Liver (tissue), 9 donors: ENCODE data around the gene BACH1. TPM values are rescaled to one million over a fixed set of nuclear protein-coding genes. Genes with fewer than 3 reads are reported as not detected.

Source experiments
- DNase-seq: peaks from one replicate; pipeline ENCODE4 v3.0.0-alpha.2; 2017; ENCODE audit warnings: low spot score
- H3K27ac ChIP-seq, 2 donors: one replicate each; pipeline ENCODE4 v1.7.0; 2013; ENCODE audit warnings: inconsistent platforms in 2 of 2, low read length in 2 of 2, control low read depth in 1 of 2, low read depth in 1 of 2, mild to moderate bottlenecking in 1 of 2
- H3K27me3 ChIP-seq, 4 donors: one replicate each; pipeline versions ENCODE4 v1.6.1 to v1.7.0; 2013; ENCODE audit warnings: low read length in 3 of 4, inconsistent platforms in 1 of 4, mild to moderate bottlenecking in 1 of 4, moderate library complexity in 1 of 4; ENCODE audit not compliant: control insufficient read depth in 4 of 4, insufficient read depth in 4 of 4
- H3K36me3 ChIP-seq, 4 donors: one replicate each; pipeline versions ENCODE4 v1.6.1 to v1.7.0; 2013; ENCODE audit warnings: low read length in 3 of 4, mild to moderate bottlenecking in 3 of 4, low read depth in 1 of 4, moderate library complexity in 1 of 4; ENCODE audit not compliant: control insufficient read depth in 4 of 4, insufficient read depth in 3 of 4
- H3K4me1 ChIP-seq, 4 donors: one replicate each; pipeline versions ENCODE4 v1.6.1 to v1.7.0; 2013; ENCODE audit warnings: low read length in 3 of 4, mild to moderate bottlenecking in 3 of 4, moderate library complexity in 1 of 4; ENCODE audit not compliant: control insufficient read depth in 4 of 4, insufficient read depth in 4 of 4
- H3K4me3 ChIP-seq, 3 donors: one replicate each; pipeline versions ENCODE4 v1.6.1 to v1.7.0; 2013; ENCODE audit warnings: low read length in 3 of 3, control low read depth in 1 of 3, low read depth in 1 of 3, mild to moderate bottlenecking in 1 of 3
- H3K9ac ChIP-seq, 2 donors: one replicate each; pipeline ENCODE4 v1.7.0; 2013; ENCODE audit warnings: low read length in 2 of 2, mild to moderate bottlenecking in 2 of 2, moderate library complexity in 2 of 2, control low read depth in 1 of 2, low read depth in 1 of 2
- H3K9me3 ChIP-seq, 4 donors: one replicate each; pipeline versions ENCODE4 v1.6.1 to v1.7.0; 2013; ENCODE audit warnings: low read length in 3 of 4; ENCODE audit not compliant: control insufficient read depth in 4 of 4
- ATF3 ChIP-seq: IDR thresholded peaks from 2 replicates; pipeline ENCODE4 v1.6.1; 2016; ENCODE audit warnings: antibody characterized with exemption
- EGR1 ChIP-seq, 2 donors: IDR thresholded peaks; 2 replicates each; pipeline ENCODE4 v1.6.1; 2016 to 2018; ENCODE audit warnings: antibody characterized with exemption in 2 of 2, low read depth in 2 of 2
- FOXA1 ChIP-seq: IDR thresholded peaks from 2 replicates; pipeline ENCODE4 v1.6.1; 2016; ENCODE audit warnings: antibody characterized with exemption
- FOXA2 ChIP-seq: IDR thresholded peaks from 2 replicates; pipeline ENCODE4 v1.6.1; 2016; ENCODE audit warnings: antibody characterized with exemption
- GABPA ChIP-seq, 2 donors: IDR thresholded peaks in 1 of 2; conservative IDR thresholded peaks in 1 of 2; 2 replicates each; pipeline ENCODE4 v1.6.1; 2016; ENCODE audit warnings: antibody characterized with exemption in 2 of 2, mild to moderate bottlenecking in 1 of 2, moderate library complexity in 1 of 2
- HNF4A ChIP-seq, 2 donors: conservative IDR thresholded peaks; 2 replicates each; pipeline ENCODE4 v1.6.1; 2016; ENCODE audit warnings: antibody characterized with exemption in 2 of 2, mild to moderate bottlenecking in 2 of 2
- HNF4G ChIP-seq: IDR thresholded peaks from 2 replicates; pipeline ENCODE4 v1.6.1; 2016; ENCODE audit warnings: antibody characterized with exemption
- MAX ChIP-seq: IDR thresholded peaks from 2 replicates; pipeline ENCODE4 v1.6.1; 2016; ENCODE audit warnings: antibody characterized with exemption
- NR2F2 ChIP-seq: IDR thresholded peaks from 2 replicates; pipeline ENCODE4 v1.6.1; 2016; ENCODE audit warnings: antibody characterized with exemption
- RAD21 ChIP-seq, 2 donors: IDR thresholded peaks; 2 replicates each; pipeline ENCODE4 v1.6.1; 2016; ENCODE audit warnings: antibody characterized with exemption in 2 of 2, mild to moderate bottlenecking in 2 of 2
- REST ChIP-seq: IDR thresholded peaks from 2 replicates; pipeline ENCODE4 v1.6.1; 2016; ENCODE audit warnings: antibody characterized with exemption, mild to moderate bottlenecking
- RXRA ChIP-seq, 2 donors: IDR thresholded peaks; 2 replicates each; pipeline ENCODE4 v1.6.1; 2017 to 2018; ENCODE audit warnings: antibody characterized with exemption in 2 of 2, mild to moderate bottlenecking in 1 of 2
- SP1 ChIP-seq: IDR thresholded peaks from 2 replicates; pipeline ENCODE4 v1.6.1; 2018; ENCODE audit warnings: antibody characterized with exemption, mild to moderate bottlenecking
- TAF1 ChIP-seq: conservative IDR thresholded peaks from 2 replicates; pipeline ENCODE4 v1.6.1; 2016; ENCODE audit warnings: antibody characterized with exemption, mild to moderate bottlenecking
- YY1 ChIP-seq: IDR thresholded peaks from 2 replicates; pipeline ENCODE4 v1.6.1; 2016; ENCODE audit warnings: antibody characterized with exemption, mild to moderate bottlenecking
- ZBTB33 ChIP-seq: IDR thresholded peaks from 2 replicates; pipeline ENCODE4 v1.6.1; 2016; ENCODE audit warnings: antibody characterized with exemption
- WGBS: extraction: QIAGEN DNeasy Blood & Tissue Kit; methylation state at CpG from one replicate; pipeline ENCODE4 v1.1.7; 2013; 5-methylcytosine and 5-hydroxymethylcytosine counted together
- polyA plus RNA-seq, 2 donors: library from polyadenylated mRNA; stranded (reverse) in 1 of 2; unstranded in 1 of 2; fragments of 200-250 nt in 1 of 2; fragments of >200 nt in 1 of 2; fragmentation: Nextera tagmentation in 1 of 2; extraction: Ambion mirVana in 1 of 2; gene quantifications; one replicate each; pipeline versions ENCODE4 v1.2.1 to v1.2.3, GENCODE V29; 2013 to 2015
- total RNA-seq, 2 donors: library from RNA; depleted of rRNA; stranded (reverse); fragments of >200 nt; gene quantifications; one replicate each; pipeline ENCODE4 v1.2.3, GENCODE V29; 2014
- donor health status: healthy.
- donor health status: healthy.
- donor health status: healthy.
- donor health status: healthy.
- donor health status: healthy.

Gene BACH1
- total and polyA plus RNA-seq, 4 donors, result 7.5 to 47.1 (median 19.9) TPM

GRCh38 chr21:29315131-29315749 lies 16.5 kb downstream of the BACH1 start:
- H3K9ac ChIP-seq, result no peak overlapping the region
- no peak overlapping the region for H3K27ac ChIP-seq
- WGBS, result 63% methylated on average over 2 of the region's 2 CpGs
- H3K4me1 ChIP-seq, result peaks cover 0 to 27% (median 18%) of the 10 kb centered on the region in 4 donors
- H3K4me3 ChIP-seq, result no peak overlapping the region
- H3K27me3 ChIP-seq, result no peaks in the 10 kb centered on the region
- no peak for TF ChIP-seq RAD21 (IDR thresholded peaks at IDR 0.05)
- no peak for TF ChIP-seq FOXA1
- no peak for TF ChIP-seq HNF4A (conservative IDR thresholded peaks at IDR 0.05)
- no peak for TF ChIP-seq YY1
- TF ChIP-seq ATF3, result no peak
- no peak for TF ChIP-seq REST
- TF ChIP-seq SP1, result no peak
- TF ChIP-seq GABPA (IDR thresholded peaks at IDR 0.05 in 1 of 2, conservative IDR thresholded peaks at IDR 0.05 in 1 of 2), result no peak
- no peak for TF ChIP-seq NR2F2
- TF ChIP-seq TAF1, result no peak
- DNase-seq, result no peak
- H3K9me3 ChIP-seq, result no peaks in the 10 kb centered on the region
- H3K36me3 ChIP-seq, result peaks cover 0 to 2% (median 0%) of the 10 kb centered on the region in 4 donors

- no peak overlapping the region for H3K4me3 ChIP-seq
- WGBS, result 90% methylated on average over 3 of the region's 3 CpGs
- H3K36me3 ChIP-seq, result peaks cover 0 to 2% (median 1%) of the 10 kb centered on the region in 4 donors
- no peak overlapping the region for H3K27ac ChIP-seq
- H3K4me1 ChIP-seq, result peaks cover 0 to 27% (median 17%) of the 10 kb centered on the region in 4 donors
- H3K9ac ChIP-seq, result no peak overlapping the region
- no peak for DNase-seq
- no peaks in the 10 kb centered on the region for H3K27me3 ChIP-seq
- TF ChIP-seq FOXA2, result no peak
- no peaks in the 10 kb centered on the region for H3K9me3 ChIP-seq
Measured at GRCh38 chr21:29316029-29316742, 17.5 kb downstream of the BACH1 start.

GRCh38 chr21:29316806-29317205 lies 18.1 kb downstream of the BACH1 start:
- DNase-seq, result no peak
- TF ChIP-seq NR2F2 (no peak), RXRA (IDR thresholded peaks at IDR 0.05) (no peak), REST (no peak), TAF1 (no peak), MAX (no peak), HNF4A (conservative IDR thresholded peaks at IDR 0.05) (no peak), RAD21 (IDR thresholded peaks at IDR 0.05) (no peak), EGR1 (IDR thresholded peaks at IDR 0.05; ENCODE audit: low read depth in 2 of 2) (no peak), YY1 (no peak), ATF3 (no peak), HNF4G (no peak), ZBTB33 (no peak), FOXA2 (no peak)

More at GRCh38 chr21:29316806-29317205, 18.1 kb downstream of the BACH1 start:
- Histone ChIP-seq H3K36me3 (peaks cover 0 to 6% (median 4%) of the 10 kb centered on the region in 4 donors), H3K27me3 (no peaks in the 10 kb centered on the region), H3K4me3 (no peak overlapping the region), H3K9me3 (no peaks in the 10 kb centered on the region), H3K27ac (no peak overlapping the region), H3K9ac (no peak overlapping the region), H3K4me1 (peaks cover 0 to 28% (median 17%) of the 10 kb centered on the region in 4 donors)
- 72% methylated on average over 4 of the region's 4 CpGs for WGBS
